ENCODE results near the gene TM4SF18.
"Not testable (repeated sequence)": the region's sequence is repeated elsewhere in the genome, so short reads cannot be mapped to it uniquely, and the experiment has no call there.

TM4SF18 gene

GRCh38 chr3:149368674-149369497, 35.5 kb upstream of the TM4SF18 start:
- DNase-seq (ENCODE audit: low read depth in 3 of 3, low spot score in 1 of 3): no peak

- DNase-seq (ENCODE audit: low read depth in 3 of 3, low spot score in 1 of 3): no peak
Observed at GRCh38 chr3:149368201-149368673, 34.8 kb upstream of the TM4SF18 start.

- DNase-seq (ENCODE audit: low read depth in 3 of 3, low spot score in 1 of 3): no peak
Observed at GRCh38 chr3:149366941-149367840, 33.8 kb upstream of the TM4SF18 start.

- no peak for DNase-seq (ENCODE audit: low read depth in 3 of 3, low spot score in 1 of 3)
Observed at GRCh38 chr3:149366031-149366430, 32.6 kb upstream of the TM4SF18 start.

GRCh38 chr3:149364624-149365023, 31.2 kb upstream of the TM4SF18 start:
- DNase-seq (ENCODE audit: low read depth in 3 of 3, low spot score in 1 of 3): no peak

GRCh38 chr3:149363053-149363452, 29.6 kb upstream of the TM4SF18 start:
- no peak for DNase-seq (ENCODE audit: low read depth in 3 of 3, low spot score in 1 of 3)

- DNase-seq (ENCODE audit: low read depth in 3 of 3, low spot score in 1 of 3): no peak
Observed at GRCh38 chr3:149362366-149362765, 28.9 kb upstream of the TM4SF18 start.

GRCh38 chr3:149356630-149357029, 23.2 kb upstream of the TM4SF18 start:
- no peak for DNase-seq (ENCODE audit: low read depth in 3 of 3, low spot score in 1 of 3)

- DNase-seq (ENCODE audit: low read depth in 3 of 3, low spot score in 1 of 3): no peak
Observed at GRCh38 chr3:149356044-149356592, 22.7 kb upstream of the TM4SF18 start.

- DNase-seq (ENCODE audit: low read depth in 3 of 3, low spot score in 1 of 3): no peak
Observed at GRCh38 chr3:149353581-149354184, 20.2 kb upstream of the TM4SF18 start.

GRCh38 chr3:149352556-149352955, 19.1 kb upstream of the TM4SF18 start:
- no peak for DNase-seq (ENCODE audit: low read depth in 3 of 3, low spot score in 1 of 3)

- no peak for DNase-seq (ENCODE audit: low read depth in 3 of 3, low spot score in 1 of 3)
Observed at GRCh38 chr3:149343951-149344350, 10.5 kb upstream of the TM4SF18 start.

GRCh38 chr3:149342413-149343380, 9.3 kb upstream of the TM4SF18 start:
- DNase-seq (ENCODE audit: low read depth in 3 of 3, low spot score in 1 of 3): no peak

GRCh38 chr3:149340310-149340933, 7.0 kb upstream of the TM4SF18 start:
- no peak for DNase-seq (ENCODE audit: low read depth in 3 of 3, low spot score in 1 of 3)

- no peak for DNase-seq (ENCODE audit: low read depth in 3 of 3, low spot score in 1 of 3)
Observed at GRCh38 chr3:149339931-149340309, 6.5 kb upstream of the TM4SF18 start.

- DNase-seq (ENCODE audit: low read depth in 3 of 3, low spot score in 1 of 3): not testable (repeated sequence)
Observed at GRCh38 chr3:149337486-149337885, 4.0 kb upstream of the TM4SF18 start.

- DNase-seq (ENCODE audit: low read depth in 3 of 3, low spot score in 1 of 3): no peak
Observed at GRCh38 chr3:149336925-149337324, 3.5 kb upstream of the TM4SF18 start.

GRCh38 chr3:149332771-149333170, 665 bp downstream of the TM4SF18 start:
- no peak for DNase-seq (ENCODE audit: low read depth in 3 of 3, low spot score in 1 of 3)

- DNase-seq (ENCODE audit: low read depth in 3 of 3, low spot score in 1 of 3): no peak
Observed at GRCh38 chr3:149332227-149332765, 1.1 kb downstream of the TM4SF18 start.

Measured in stimulated activated CD4-positive, alpha-beta T cell treated with anti-CD3 and anti-CD28 coated beads, TNF-alpha, amount 100 ng/mL, for 1 hour (primary cell).